Measurements from ENCODE around the gene TRPC4AP.

DNA sequence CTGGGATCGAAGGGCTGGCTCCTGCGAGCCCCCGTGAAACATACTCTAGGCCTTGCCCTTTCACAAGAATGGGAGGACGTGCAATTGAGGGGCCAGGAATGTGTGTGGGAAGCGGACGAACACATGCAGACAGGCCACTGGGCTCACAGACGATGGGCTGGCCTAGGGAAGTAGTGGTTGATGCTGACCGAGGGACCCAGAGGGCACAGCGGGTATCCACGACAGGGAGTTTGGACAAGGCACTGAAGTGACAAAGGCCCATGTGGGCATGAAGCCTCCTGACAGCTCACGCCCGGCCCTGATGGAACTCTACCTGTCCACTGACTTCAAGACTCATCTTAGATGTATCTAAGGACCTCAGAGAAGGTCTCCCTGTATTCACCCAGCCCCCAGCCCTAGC lies 84.7 kb downstream of the TRPC4AP start:
- TF ChIP-seq, protein P1, sequence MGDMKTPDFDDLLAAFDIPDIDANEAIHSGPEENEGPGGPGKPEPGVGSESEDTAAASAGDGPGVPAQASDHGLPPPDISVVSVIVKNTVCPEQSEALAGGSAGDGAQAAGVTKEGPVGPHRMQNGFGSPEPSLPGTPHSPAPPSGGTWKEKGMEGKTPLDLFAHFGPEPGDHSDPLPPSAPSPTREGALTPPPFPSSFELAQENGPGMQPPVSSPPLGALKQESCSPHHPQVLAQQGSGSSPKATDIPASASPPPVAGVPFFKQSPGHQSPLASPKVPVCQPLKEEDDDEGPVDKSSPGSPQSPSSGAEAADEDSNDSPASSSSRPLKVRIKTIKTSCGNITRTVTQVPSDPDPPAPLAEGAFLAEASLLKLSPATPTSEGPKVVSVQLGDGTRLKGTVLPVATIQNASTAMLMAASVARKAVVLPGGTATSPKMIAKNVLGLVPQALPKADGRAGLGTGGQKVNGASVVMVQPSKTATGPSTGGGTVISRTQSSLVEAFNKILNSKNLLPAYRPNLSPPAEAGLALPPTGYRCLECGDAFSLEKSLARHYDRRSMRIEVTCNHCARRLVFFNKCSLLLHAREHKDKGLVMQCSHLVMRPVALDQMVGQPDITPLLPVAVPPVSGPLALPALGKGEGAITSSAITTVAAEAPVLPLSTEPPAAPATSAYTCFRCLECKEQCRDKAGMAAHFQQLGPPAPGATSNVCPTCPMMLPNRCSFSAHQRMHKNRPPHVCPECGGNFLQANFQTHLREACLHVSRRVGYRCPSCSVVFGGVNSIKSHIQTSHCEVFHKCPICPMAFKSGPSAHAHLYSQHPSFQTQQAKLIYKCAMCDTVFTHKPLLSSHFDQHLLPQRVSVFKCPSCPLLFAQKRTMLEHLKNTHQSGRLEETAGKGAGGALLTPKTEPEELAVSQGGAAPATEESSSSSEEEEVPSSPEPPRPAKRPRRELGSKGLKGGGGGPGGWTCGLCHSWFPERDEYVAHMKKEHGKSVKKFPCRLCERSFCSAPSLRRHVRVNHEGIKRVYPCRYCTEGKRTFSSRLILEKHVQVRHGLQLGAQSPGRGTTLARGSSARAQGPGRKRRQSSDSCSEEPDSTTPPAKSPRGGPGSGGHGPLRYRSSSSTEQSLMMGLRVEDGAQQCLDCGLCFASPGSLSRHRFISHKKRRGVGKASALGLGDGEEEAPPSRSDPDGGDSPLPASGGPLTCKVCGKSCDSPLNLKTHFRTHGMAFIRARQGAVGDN (IDR thresholded peaks at IDR 0.05) = no peak
- TF ChIP-seq ATF7 (IDR thresholded peaks at IDR 0.05; ENCODE audit: low read depth) = no peak
- TF ChIP-seq IRF4 (IDR thresholded peaks at IDR 0.05; ENCODE audit: low read depth, low read length) = no peak
- no peak for TF ChIP-seq EP300 (IDR thresholded peaks at IDR 0.05; ENCODE audit: borderline replicate concordance in 1 of 2, control insufficient read depth in 1 of 2, low read depth in 2 of 2, low read length in 2 of 2)
- TF ChIP-seq, protein P2, sequence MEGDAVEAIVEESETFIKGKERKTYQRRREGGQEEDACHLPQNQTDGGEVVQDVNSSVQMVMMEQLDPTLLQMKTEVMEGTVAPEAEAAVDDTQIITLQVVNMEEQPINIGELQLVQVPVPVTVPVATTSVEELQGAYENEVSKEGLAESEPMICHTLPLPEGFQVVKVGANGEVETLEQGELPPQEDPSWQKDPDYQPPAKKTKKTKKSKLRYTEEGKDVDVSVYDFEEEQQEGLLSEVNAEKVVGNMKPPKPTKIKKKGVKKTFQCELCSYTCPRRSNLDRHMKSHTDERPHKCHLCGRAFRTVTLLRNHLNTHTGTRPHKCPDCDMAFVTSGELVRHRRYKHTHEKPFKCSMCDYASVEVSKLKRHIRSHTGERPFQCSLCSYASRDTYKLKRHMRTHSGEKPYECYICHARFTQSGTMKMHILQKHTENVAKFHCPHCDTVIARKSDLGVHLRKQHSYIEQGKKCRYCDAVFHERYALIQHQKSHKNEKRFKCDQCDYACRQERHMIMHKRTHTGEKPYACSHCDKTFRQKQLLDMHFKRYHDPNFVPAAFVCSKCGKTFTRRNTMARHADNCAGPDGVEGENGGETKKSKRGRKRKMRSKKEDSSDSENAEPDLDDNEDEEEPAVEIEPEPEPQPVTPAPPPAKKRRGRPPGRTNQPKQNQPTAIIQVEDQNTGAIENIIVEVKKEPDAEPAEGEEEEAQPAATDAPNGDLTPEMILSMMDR (IDR thresholded peaks at IDR 0.05 in 2 of 3, conservative IDR thresholded peaks at IDR 0.05 in 1 of 3; ENCODE audit: control insufficient read depth in 2 of 3, extremely low read depth in 1 of 3, insufficient read depth in 1 of 3, low read depth in 3 of 3, low read length in 3 of 3) = no peak
- TF ChIP-seq PAX8 (IDR thresholded peaks at IDR 0.05) = no peak
- no peak for TF ChIP-seq EZH2 (IDR thresholded peaks at IDR 0.05; ENCODE audit: borderline replicate concordance, control insufficient read depth, low read depth, low read length)
- TF ChIP-seq POLR2AphosphoS2 (IDR thresholded peaks at IDR 0.05; ENCODE audit: low read depth, low read length) = no peak
- TF ChIP-seq DPF2 (IDR thresholded peaks at IDR 0.05) = no peak
- TF ChIP-seq HCFC1 (IDR thresholded peaks at IDR 0.05; ENCODE audit: low read length) = no peak
- TF ChIP-seq WRNIP1 (IDR thresholded peaks at IDR 0.05; ENCODE audit: borderline replicate concordance, low read depth, low read length) = no peak

Data from GM12878 (cell line).